MM.1S (cell line): ENCODE measurements around the gene SGMS1.
"Not testable (repeated sequence)": the region's sequence is repeated elsewhere in the genome, so short reads cannot be mapped to it uniquely, and the experiment has no call there.

Experiments
- DNase-seq: peaks from one replicate; pipeline ENCODE4 v3.0.0-alpha.2; 2015
- H2AFZ ChIP-seq: fragments of 300-600 bp; sonication (generic); 2 replicates; pipeline ENCODE4 v1.6.0; 2016; ENCODE audit warnings: antibody characterized with exemption, low read length
- H3F3A ChIP-seq: fragments of 300-600 bp; sonication (generic); 2 replicates; pipeline ENCODE4 v1.6.1; 2016; ENCODE audit warnings: mild to moderate bottlenecking, antibody characterized with exemption, low read length, moderate library complexity, mixed read lengths; ENCODE audit not compliant: insufficient read depth
- H3K27ac ChIP-seq: fragments of 300-600 bp; sonication (generic); 2 replicates; pipeline ENCODE4 v1.5.1; 2016; ENCODE audit warnings: mild to moderate bottlenecking, low read length
- H3K27me3 ChIP-seq: fragments of 300-600 bp; sonication (generic); replicated peaks from 2 replicates; pipeline ENCODE4 v1.6.0; 2016; ENCODE audit warnings: low read length; ENCODE audit not compliant: insufficient read depth
- H3K36me3 ChIP-seq: fragments of 300-600 bp; sonication (generic); replicated peaks from 2 replicates; pipeline ENCODE4 v1.6.1; 2016; ENCODE audit warnings: mild to moderate bottlenecking, low read length, mixed read lengths; ENCODE audit not compliant: insufficient read depth
- H3K4me1 ChIP-seq: fragments of 300-600 bp; sonication (generic); 2 replicates; pipeline ENCODE4 v1.6.1; 2016; ENCODE audit warnings: low read length, mixed read lengths
- H3K4me2 ChIP-seq: fragments of 300-600 bp; sonication (generic); 2 replicates; pipeline ENCODE4 v1.6.0; 2016; ENCODE audit warnings: low read depth, low read length
- H3K4me3 ChIP-seq: fragments of 300-600 bp; sonication (generic); 2 replicates; pipeline ENCODE4 v1.5.1; 2016; ENCODE audit warnings: low read length, mixed read lengths
- H3K79me2 ChIP-seq: fragments of 300-600 bp; sonication (generic); 2 replicates; pipeline ENCODE4 v1.6.1; 2016; ENCODE audit warnings: mixed run types, low read length, mixed read lengths
- H3K9ac ChIP-seq: fragments of 300-600 bp; sonication (generic); 2 replicates; pipeline ENCODE4 v1.6.1; 2016; ENCODE audit warnings: low read length, mixed read lengths
- H3K9me2 ChIP-seq: fragments of 300-600 bp; sonication (generic); replicated peaks from 2 replicates; pipeline ENCODE4 v1.6.1; 2016; ENCODE audit warnings: mild to moderate bottlenecking, low read length, mixed read lengths; ENCODE audit not compliant: insufficient read depth
- H3K9me3 ChIP-seq: fragments of 300-600 bp; sonication (generic); replicated peaks from 2 replicates; pipeline ENCODE4 v1.6.1; 2016; ENCODE audit warnings: mild to moderate bottlenecking, low read length, mixed read lengths; ENCODE audit not compliant: insufficient read depth
- H4K20me1 ChIP-seq: fragments of 300-600 bp; sonication (generic); 2 replicates; pipeline ENCODE4 v1.6.1; 2016; ENCODE audit warnings: mild to moderate bottlenecking, low read length, moderate library complexity, mixed read lengths; ENCODE audit not compliant: insufficient read depth
- EZH2 ChIP-seq: fragments of 300-600 bp; sonication (generic); optimal IDR thresholded peaks from 2 replicates; pipeline ENCODE3; 2017; ENCODE audit warnings: low read depth, mild to moderate bottlenecking, antibody characterized with exemption, low read length, mixed read lengths
- EZH2phosphoT487 ChIP-seq: fragments of 300-600 bp; sonication (generic); IDR thresholded peaks from 2 replicates; pipeline ENCODE4 v1.6.1; 2018; ENCODE audit warnings: antibody characterized with exemption, low read length
- TF ChIP-seq, protein P1 (sequence below): fragments of 300-600 bp; sonication (generic); IDR thresholded peaks from 2 replicates; pipeline ENCODE4 v1.5.1; 2016; ENCODE audit warnings: antibody characterized with exemption, low read length, mixed read lengths

Gene SGMS1

DNA sequence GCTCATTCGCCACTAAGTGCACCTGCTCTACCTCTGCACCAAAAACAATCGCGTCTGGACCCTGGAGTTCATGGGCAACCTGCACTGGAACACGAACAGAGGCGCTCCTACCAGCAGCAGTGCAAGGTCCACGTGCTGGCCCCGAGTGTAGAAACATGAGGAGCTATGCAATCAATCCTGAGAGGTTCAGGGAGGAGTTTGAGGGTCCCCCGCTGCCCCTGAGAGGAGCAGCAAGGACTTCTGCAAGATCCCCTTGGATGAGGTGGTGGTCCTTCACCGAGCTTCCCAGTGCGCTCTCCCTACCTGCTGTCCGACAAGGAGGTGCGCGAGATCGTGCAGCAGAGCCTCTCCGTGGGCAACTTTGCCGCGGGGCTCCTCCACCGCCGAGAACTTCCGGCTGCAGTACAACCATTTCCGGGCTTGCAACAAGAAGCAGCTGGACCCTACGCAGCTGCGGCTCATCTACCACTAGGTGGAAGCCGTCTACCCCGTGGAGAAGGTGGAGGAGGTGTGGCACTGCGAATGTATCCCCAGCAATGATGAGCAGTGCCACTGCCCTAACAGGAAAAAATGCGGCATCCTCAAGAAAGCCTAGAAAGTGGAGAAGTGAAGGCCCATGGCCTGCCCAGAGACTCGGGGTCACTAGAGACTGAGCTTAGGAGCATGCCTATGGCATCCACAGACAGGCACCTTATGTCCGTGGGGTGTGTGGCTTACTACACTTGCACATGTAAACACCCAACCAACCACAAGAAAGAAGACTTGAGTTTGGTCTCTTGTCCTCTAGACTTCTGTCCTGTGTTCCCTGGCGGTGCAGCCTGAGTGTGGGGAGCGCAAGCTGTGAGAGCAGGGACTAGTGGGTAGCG is 36.3 kb upstream of the SGMS1 start:
- Histone ChIP-seq H2AFZ (peak overlapping the region; percentile 93), H3K79me2 (peaks cover 16% of the 10 kb centered on the region), H3K4me2 (peak overlapping the region; percentile 85), H3K4me3 (peak overlapping the region; percentile 91), H3K9ac (peak overlapping the region; percentile 65; the same call in 1 of the 2 replicates)
- H3F3A ChIP-seq, H3K9me2 ChIP-seq, H3K36me3 ChIP-seq, H4K20me1 ChIP-seq, H3K27ac ChIP-seq, H3K4me1 ChIP-seq, H3K27me3 ChIP-seq, H3K9me3 ChIP-seq: not testable (repeated sequence)
- TF ChIP-seq, protein P1, sequence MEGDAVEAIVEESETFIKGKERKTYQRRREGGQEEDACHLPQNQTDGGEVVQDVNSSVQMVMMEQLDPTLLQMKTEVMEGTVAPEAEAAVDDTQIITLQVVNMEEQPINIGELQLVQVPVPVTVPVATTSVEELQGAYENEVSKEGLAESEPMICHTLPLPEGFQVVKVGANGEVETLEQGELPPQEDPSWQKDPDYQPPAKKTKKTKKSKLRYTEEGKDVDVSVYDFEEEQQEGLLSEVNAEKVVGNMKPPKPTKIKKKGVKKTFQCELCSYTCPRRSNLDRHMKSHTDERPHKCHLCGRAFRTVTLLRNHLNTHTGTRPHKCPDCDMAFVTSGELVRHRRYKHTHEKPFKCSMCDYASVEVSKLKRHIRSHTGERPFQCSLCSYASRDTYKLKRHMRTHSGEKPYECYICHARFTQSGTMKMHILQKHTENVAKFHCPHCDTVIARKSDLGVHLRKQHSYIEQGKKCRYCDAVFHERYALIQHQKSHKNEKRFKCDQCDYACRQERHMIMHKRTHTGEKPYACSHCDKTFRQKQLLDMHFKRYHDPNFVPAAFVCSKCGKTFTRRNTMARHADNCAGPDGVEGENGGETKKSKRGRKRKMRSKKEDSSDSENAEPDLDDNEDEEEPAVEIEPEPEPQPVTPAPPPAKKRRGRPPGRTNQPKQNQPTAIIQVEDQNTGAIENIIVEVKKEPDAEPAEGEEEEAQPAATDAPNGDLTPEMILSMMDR: peak; percentile 74
- peak; percentile 88 for DNase-seq

DNA sequence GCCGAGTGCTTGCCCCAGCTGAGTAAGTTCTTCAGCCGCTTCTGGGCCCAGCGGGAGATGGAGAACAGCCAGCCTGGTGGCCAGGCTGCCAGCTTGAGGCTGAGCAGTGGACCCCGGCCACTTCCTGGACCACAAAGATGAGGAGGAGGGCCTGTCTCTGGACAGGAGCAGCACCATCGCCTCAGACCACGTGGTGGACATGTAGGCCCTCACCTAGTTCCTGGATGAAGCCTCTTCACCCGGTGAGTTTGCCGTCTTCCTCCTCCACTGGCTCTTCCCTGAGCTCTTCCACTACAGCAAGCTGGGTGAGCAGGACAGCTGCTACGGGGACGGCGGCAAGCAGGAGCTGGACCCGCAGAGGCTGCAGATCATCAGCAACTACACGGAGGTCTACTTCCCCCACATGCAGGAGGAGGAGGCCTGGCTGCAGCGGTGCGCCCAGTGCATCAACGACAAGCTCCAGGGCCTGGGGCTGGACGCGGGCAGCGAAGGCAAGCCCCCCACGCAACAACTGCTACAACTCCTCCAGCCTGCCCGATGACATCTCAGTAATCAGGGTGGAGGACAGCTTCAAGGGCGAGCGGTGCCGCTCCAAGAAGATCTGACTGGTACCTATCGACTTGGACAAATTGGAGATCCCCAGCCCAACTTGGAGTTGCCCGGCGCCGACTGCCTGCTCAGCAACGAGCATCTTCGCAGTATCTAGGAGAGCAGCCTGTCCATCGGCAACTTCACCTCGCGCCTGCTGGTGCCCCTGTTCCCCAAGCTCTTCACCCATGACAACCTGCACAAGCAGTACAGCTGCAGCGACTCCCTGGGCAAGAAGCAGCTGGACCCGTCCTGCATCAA is 35.5 kb upstream of the SGMS1 start:
- not testable (repeated sequence) for H3F3A ChIP-seq, DNase-seq, H3K9me3 ChIP-seq, H3K27me3 ChIP-seq, H3K36me3 ChIP-seq, H4K20me1 ChIP-seq, H3K27ac ChIP-seq, H3K9me2 ChIP-seq, H3K4me1 ChIP-seq
- Histone ChIP-seq H3K79me2 (peaks cover 16% of the 10 kb centered on the region), H2AFZ (peak overlapping the region; percentile 93), H3K9ac (peak overlapping the region; percentile 65; the same call in 1 of the 2 replicates), H3K4me3 (peak overlapping the region; percentile 91), H3K4me2 (peak overlapping the region; percentile 85)

DNA sequence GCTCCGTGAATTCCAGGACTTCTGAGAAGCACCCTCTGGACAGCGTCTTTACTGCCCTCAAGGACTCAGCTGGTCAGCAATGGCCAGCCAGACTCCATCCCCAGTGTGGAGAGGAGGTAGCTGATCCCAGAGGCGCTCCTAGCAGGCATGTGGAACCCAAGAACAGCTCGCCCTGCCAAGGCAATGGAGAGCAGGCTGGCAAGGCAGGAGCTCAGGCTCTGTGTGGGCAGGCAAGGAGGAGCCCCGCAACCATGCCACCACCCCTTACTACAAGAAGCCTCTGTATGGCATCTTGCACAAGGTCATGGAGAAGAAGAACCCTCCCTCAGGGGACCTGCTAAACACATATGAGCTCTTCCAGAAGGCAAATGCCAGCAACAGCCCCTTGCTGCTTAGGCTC is 34.4 kb upstream of the SGMS1 start:
- Histone ChIP-seq H3K4me1 (peaks cover 7% of the 10 kb centered on the region), H3K27me3 (no peaks in the 10 kb centered on the region), H3K27ac (no peak overlapping the region), H3K36me3 (no peaks in the 10 kb centered on the region), H3K4me2 (no peak overlapping the region), H3K79me2 (peaks cover 16% of the 10 kb centered on the region), H3K4me3 (no peak overlapping the region), H3K9me2 (no peaks in the 10 kb centered on the region), H3F3A (0 out of 2 replicates have a peak, but pooled peaks cover 3% of the 10 kb centered on the region), H2AFZ (no peak overlapping the region), H4K20me1 (no peaks in the 10 kb centered on the region), H3K9ac (no peak overlapping the region), H3K9me3 (no peaks in the 10 kb centered on the region)
- DNase-seq: no peak
- TF ChIP-seq EZH2phosphoT487 (no peak), EZH2 (no peak)
- TF ChIP-seq, protein P1: no peak
